ENCODE results near the gene CALY.

DNA sequence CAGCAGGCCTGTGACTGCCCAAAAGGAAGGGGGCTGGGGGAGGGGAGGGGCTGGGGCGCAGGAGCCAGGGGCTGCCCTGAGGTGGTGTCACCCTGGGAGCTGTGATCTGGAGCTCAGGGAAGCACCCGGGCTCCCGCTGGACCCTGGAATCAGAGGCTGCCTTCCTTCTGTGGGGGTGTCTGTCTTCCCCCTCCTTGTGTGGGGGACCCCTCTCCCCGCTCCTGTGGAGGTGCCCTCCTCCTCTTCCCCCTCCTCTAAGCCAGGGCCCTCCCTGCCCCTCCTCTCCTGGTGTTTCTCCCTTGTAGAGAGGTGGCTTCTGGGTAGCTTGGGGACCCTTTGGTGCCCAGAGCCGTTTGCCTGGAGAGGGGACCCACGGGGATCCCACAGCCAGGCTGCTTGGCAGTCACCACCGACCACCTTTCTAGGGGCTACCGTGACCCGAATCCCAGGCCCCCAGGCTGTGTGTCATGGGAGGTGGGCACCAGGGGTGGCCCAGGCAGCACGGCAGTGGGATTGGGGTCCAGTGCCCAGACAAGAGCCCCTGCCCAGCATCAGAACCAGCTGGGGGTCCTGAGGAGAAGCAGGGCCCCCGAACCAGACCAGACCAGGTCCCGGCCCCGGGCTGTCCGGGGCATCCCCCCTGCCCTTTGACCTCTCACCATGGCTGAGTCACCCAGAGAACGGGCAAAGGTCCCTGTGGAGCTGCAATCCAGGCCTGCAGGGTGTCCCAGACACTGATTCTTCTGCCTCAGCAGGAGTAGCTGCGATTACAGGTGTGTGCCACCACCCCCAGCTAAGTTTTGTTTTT lies 11.2 kb upstream of the CALY start:
- TF ChIP-seq, protein P1, sequence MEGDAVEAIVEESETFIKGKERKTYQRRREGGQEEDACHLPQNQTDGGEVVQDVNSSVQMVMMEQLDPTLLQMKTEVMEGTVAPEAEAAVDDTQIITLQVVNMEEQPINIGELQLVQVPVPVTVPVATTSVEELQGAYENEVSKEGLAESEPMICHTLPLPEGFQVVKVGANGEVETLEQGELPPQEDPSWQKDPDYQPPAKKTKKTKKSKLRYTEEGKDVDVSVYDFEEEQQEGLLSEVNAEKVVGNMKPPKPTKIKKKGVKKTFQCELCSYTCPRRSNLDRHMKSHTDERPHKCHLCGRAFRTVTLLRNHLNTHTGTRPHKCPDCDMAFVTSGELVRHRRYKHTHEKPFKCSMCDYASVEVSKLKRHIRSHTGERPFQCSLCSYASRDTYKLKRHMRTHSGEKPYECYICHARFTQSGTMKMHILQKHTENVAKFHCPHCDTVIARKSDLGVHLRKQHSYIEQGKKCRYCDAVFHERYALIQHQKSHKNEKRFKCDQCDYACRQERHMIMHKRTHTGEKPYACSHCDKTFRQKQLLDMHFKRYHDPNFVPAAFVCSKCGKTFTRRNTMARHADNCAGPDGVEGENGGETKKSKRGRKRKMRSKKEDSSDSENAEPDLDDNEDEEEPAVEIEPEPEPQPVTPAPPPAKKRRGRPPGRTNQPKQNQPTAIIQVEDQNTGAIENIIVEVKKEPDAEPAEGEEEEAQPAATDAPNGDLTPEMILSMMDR (IDR thresholded peaks at IDR 0.05), result no peak
- no peak for TF ChIP-seq ZFX (IDR thresholded peaks at IDR 0.05; ENCODE audit: borderline replicate concordance)

Data from 22Rv1 (cell line).